ENCODE measurements around the gene TINCR. TPM values are rescaled to one million over a fixed set of nuclear protein-coding genes. Genes with fewer than 3 reads are reported as not detected.

TINCR gene
- total RNA-seq, 1 experiment from 2014 or later = 0.34 TPM

GRCh38 chr19:5585461-5586299 lies 17.9 kb upstream of the TINCR start:
- Histone ChIP-seq H3K9me3 (ENCODE audit: low read depth, low read length, poor library complexity, severe bottlenecking) (no peaks in the 10 kb centered on the region), H3K27me3 (replicated peaks; ENCODE audit: insufficient read depth, low read depth, low read length, poor library complexity) (no peaks in the 10 kb centered on the region), H3K27ac (ENCODE audit: low read depth, low read length, poor library complexity, severe bottlenecking) (peak overlapping the region; percentile 72), H3K4me3 (ENCODE audit: low read depth, low read length, poor library complexity, severe bottlenecking) (no peak overlapping the region), H3K36me3 (ENCODE audit: insufficient read depth, low read length, poor library complexity, severe bottlenecking) (peaks cover 43% of the 10 kb centered on the region), H3K4me1 (ENCODE audit: insufficient read depth, low read length, poor library complexity, severe bottlenecking) (peaks cover 23% of the 10 kb centered on the region)
- no TSS peak for BruUV-seq (replicated peaks)
- ChIA-PET CTCF (interaction anchor here (0.9 kb wide), 1 partner anchor 537 kb away, joined by 11 read pairs; no protein-coding TSS in a partner anchor), POLR2A (ENCODE audit: low non-redundant PET) (no interaction called here)
- DNase-seq (ENCODE audit: low spot score) = peak; percentile 84
- intact Hi-C loops (cut with micrococcal nuclease; ENCODE audit: unreplicated experiment) = no loop called here
- TF ChIP-seq CTCF (conservative IDR thresholded peaks at IDR 0.05; ENCODE audit: low read depth, low read length) = no peak
- no peak for TF ChIP-seq EZH2 (IDR thresholded peaks at IDR 0.05; ENCODE audit: borderline replicate concordance, low read depth, low read length, poor library complexity, severe bottlenecking)

GRCh38 chr19:5580161-5580571 lies 12.4 kb upstream of the TINCR start:
- no TSS peak for BruUV-seq (replicated peaks)
- H3K9me3 ChIP-seq (ENCODE audit: low read depth, low read length, poor library complexity, severe bottlenecking) = no peaks in the 10 kb centered on the region
- H3K4me1 ChIP-seq (ENCODE audit: insufficient read depth, low read length, poor library complexity, severe bottlenecking) = peaks cover 9% of the 10 kb centered on the region
- no peaks in the 10 kb centered on the region for H3K36me3 ChIP-seq (ENCODE audit: insufficient read depth, low read length, poor library complexity, severe bottlenecking)
- peak overlapping the region; percentile 39 for H3K27ac ChIP-seq (ENCODE audit: low read depth, low read length, poor library complexity, severe bottlenecking)
- H3K4me3 ChIP-seq (ENCODE audit: low read depth, low read length, poor library complexity, severe bottlenecking) = no peak overlapping the region
- H3K27me3 ChIP-seq (replicated peaks; ENCODE audit: insufficient read depth, low read depth, low read length, poor library complexity) = no peaks in the 10 kb centered on the region
- intact Hi-C loops (cut with micrococcal nuclease; ENCODE audit: unreplicated experiment) = no loop called here
- DNase-seq (ENCODE audit: low spot score) = peak; percentile 56
- CTCF ChIA-PET = interaction anchor here (0.5 to 0.6 kb wide), 3 partner anchors 9 to 387 kb away, joined by 3 to 6 read pairs (median 4); no protein-coding TSS in a partner anchor
- no peak for TF ChIP-seq CTCF (conservative IDR thresholded peaks at IDR 0.05; ENCODE audit: low read depth, low read length)
- TF ChIP-seq EZH2 (IDR thresholded peaks at IDR 0.05; ENCODE audit: borderline replicate concordance, low read depth, low read length, poor library complexity, severe bottlenecking) = no peak
- POLR2A ChIA-PET (ENCODE audit: low non-redundant PET) = interaction anchor here (0.7 kb wide), 1 partner anchor 139 kb away, joined by 3 read pairs; no protein-coding TSS in a partner anchor

- no peak for DNase-seq (ENCODE audit: low spot score)
- TF ChIP-seq CTCF (conservative IDR thresholded peaks at IDR 0.05; ENCODE audit: low read depth, low read length) = no peak
- no peak for TF ChIP-seq EZH2 (IDR thresholded peaks at IDR 0.05; ENCODE audit: borderline replicate concordance, low read depth, low read length, poor library complexity, severe bottlenecking)
- intact Hi-C loops (cut with micrococcal nuclease; ENCODE audit: unreplicated experiment) = loop anchor here (5.0 to 10.0 kb wide), 2 partner anchors 205 to 542 kb away; no protein-coding TSS in a partner anchor
- BruUV-seq (replicated peaks) = no TSS peak
- H3K4me3 ChIP-seq (ENCODE audit: low read depth, low read length, poor library complexity, severe bottlenecking) = no peak overlapping the region
- H3K36me3 ChIP-seq (ENCODE audit: insufficient read depth, low read length, poor library complexity, severe bottlenecking) = no peaks in the 10 kb centered on the region
- H3K9me3 ChIP-seq (ENCODE audit: low read depth, low read length, poor library complexity, severe bottlenecking) = no peaks in the 10 kb centered on the region
- ChIA-PET POLR2A (ENCODE audit: low non-redundant PET) (interaction anchor here (0.7 kb wide), 1 partner anchor 139 kb away, joined by 3 read pairs; no protein-coding TSS in a partner anchor), CTCF (interaction anchor here (0.5 to 0.6 kb wide), 3 partner anchors 8 to 386 kb away, joined by 3 to 6 read pairs (median 4); no protein-coding TSS in a partner anchor)
- H3K4me1 ChIP-seq (ENCODE audit: insufficient read depth, low read length, poor library complexity, severe bottlenecking) = peaks cover 9% of the 10 kb centered on the region
- no peaks in the 10 kb centered on the region for H3K27me3 ChIP-seq (replicated peaks; ENCODE audit: insufficient read depth, low read depth, low read length, poor library complexity)
- H3K27ac ChIP-seq (ENCODE audit: low read depth, low read length, poor library complexity, severe bottlenecking) = peak overlapping the region; percentile 39
Observed at GRCh38 chr19:5579697-5580096, 11.9 kb upstream of the TINCR start.
